H1 (cell line): ENCODE results near the gene SPRN. TPM values are rescaled to one million over a fixed set of nuclear protein-coding genes. Genes with fewer than 3 reads are reported as not detected.

Source experiments
- CTCF ChIA-PET: fragments of 300-600 bp; sonication (Branson Sonifier 250); formaldehyde crosslinking; loops from one replicate; lab custom pipeline; 2021; ENCODE audit not compliant: partially characterized antibody; lab: Charles Lee
- POLR2A ChIA-PET: fragments of 300-600 bp; sonication (Branson Sonifier 250); formaldehyde crosslinking; loops from one replicate; lab custom pipeline; 2021; ENCODE audit warnings: inconsistent platforms; ENCODE audit not compliant: partially characterized antibody; lab: Charles Lee
- DNase-seq, 2 experiments: peaks; one replicate each; pipeline versions ENCODE4 v3.0.0 to v3.0.0-alpha.2; 2010 to 2022; ENCODE audit warnings: low spot score in 2 of 2, low read depth in 1 of 2, mixed read lengths in 1 of 2
- FAIRE-seq: peaks from 2 replicates; lab custom pipeline; 2011; peaks lifted over from hg19 to GRCh38; lab: Jason Lieb, UNC
- H2AFZ ChIP-seq: 2 replicates; pipeline ENCODE4 v1.8.1; 2012; ENCODE audit warnings: low read length, inconsistent platforms
- H2AK5ac ChIP-seq: 2 replicates; pipeline ENCODE4 v1.6.1; 2013; ENCODE audit warnings: low read depth, low read length
- H2BK120ac ChIP-seq: replicated peaks from 2 replicates; pipeline ENCODE3; 2013; ENCODE audit warnings: low read depth, low read length, inconsistent platforms
- H2BK12ac ChIP-seq: 2 replicates; pipeline ENCODE4 v1.6.1; 2013; ENCODE audit warnings: low read depth, low read length
- H2BK15ac ChIP-seq: 2 replicates; pipeline ENCODE4 v1.6.1; 2013; ENCODE audit warnings: low read length
- H2BK20ac ChIP-seq: 2 replicates; pipeline ENCODE4 v1.6.1; 2013; ENCODE audit warnings: low read length
- H2BK5ac ChIP-seq: 2 replicates; pipeline ENCODE4 v1.6.1; 2013; ENCODE audit warnings: low read depth, low read length
- H3K14ac ChIP-seq: 2 replicates; pipeline ENCODE4 v1.6.1; 2013; ENCODE audit warnings: inconsistent platforms; ENCODE audit not compliant: insufficient read length
- H3K18ac ChIP-seq: 2 replicates; pipeline ENCODE4 v1.6.1; 2013; ENCODE audit warnings: low read length; ENCODE audit errors: extremely low read depth
- H3K23ac ChIP-seq: 2 replicates; pipeline ENCODE4 v1.6.1; 2013; ENCODE audit warnings: inconsistent platforms; ENCODE audit not compliant: insufficient read length
- H3K23me2 ChIP-seq: 2 replicates; pipeline ENCODE4 v1.6.1; 2013; ENCODE audit warnings: low read depth, low read length
- H3K27ac ChIP-seq: 2 replicates; pipeline ENCODE4 v1.6.1; 2011; ENCODE audit warnings: low read depth, low read length, inconsistent platforms
- H3K27me3 ChIP-seq, 4 experiments: replicated peaks in 1 of 4; 1 replicate in 1 of 4; 2 replicates in 3 of 4; pipeline versions ENCODE4 v1.6.1 to v1.8.1; 2011 to 2013; ENCODE audit warnings: low read length in 3 of 4, mild to moderate bottlenecking in 3 of 4, inconsistent platforms in 2 of 4, mixed read lengths in 2 of 4, moderate library complexity in 1 of 4; ENCODE audit not compliant: control insufficient read depth in 3 of 4, insufficient read depth in 3 of 4; ENCODE audit errors: extremely low read depth in 1 of 4
- H3K36me3 ChIP-seq, 4 experiments: 2 replicates each; pipeline versions ENCODE4 v1.6.1 to v1.8.1; 2011 to 2013; ENCODE audit warnings: mild to moderate bottlenecking in 4 of 4, low read length in 3 of 4, moderate library complexity in 2 of 4, control low read depth in 1 of 4, inconsistent platforms in 1 of 4; ENCODE audit not compliant: insufficient read depth in 4 of 4, control insufficient read depth in 2 of 4
- H3K4ac ChIP-seq: replicated peaks from 2 replicates; pipeline ENCODE3; 2013; ENCODE audit warnings: low read length, low read depth, mixed read lengths, inconsistent platforms; ENCODE audit not compliant: insufficient read length
- H3K4me1 ChIP-seq, 4 experiments: replicated peaks in 1 of 4; 1 replicate in 1 of 4; 2 replicates in 3 of 4; pipeline versions ENCODE4 v1.6.1 to v1.8.1; 2011 to 2013; ENCODE audit warnings: low read length in 3 of 4, inconsistent platforms in 2 of 4, mixed read lengths in 1 of 4; ENCODE audit not compliant: insufficient read depth in 4 of 4, control insufficient read depth in 3 of 4
- H3K4me2 ChIP-seq, 2 experiments: 2 replicates each; pipeline versions ENCODE4 v1.6.1 to v1.8.1; 2011 to 2013; ENCODE audit warnings: low read depth in 2 of 2, low read length in 2 of 2, control low read depth in 1 of 2, inconsistent platforms in 1 of 2, mild to moderate bottlenecking in 1 of 2; ENCODE audit not compliant: insufficient read depth in 1 of 2
- H3K4me3 ChIP-seq, 4 experiments: fragments of 200-600, 300-600 bp in 1 of 4; sonication (generic), shearing (Covaris generic), sonication (Bioruptor Twin) in 1 of 4; 2 replicates each; pipeline versions ENCODE4 v1.5.1 to v1.8.1; 2011 to 2016; ENCODE audit warnings: low read length in 4 of 4, low read depth in 3 of 4, control low read depth in 2 of 4, inconsistent platforms in 2 of 4, mild to moderate bottlenecking in 2 of 4, mixed read lengths in 1 of 4, moderate library complexity in 1 of 4; ENCODE audit not compliant: insufficient read depth in 2 of 4; ENCODE audit errors: extremely low read depth in 1 of 4
- H3K56ac ChIP-seq: replicated peaks from 2 replicates; pipeline ENCODE3; 2013; ENCODE audit warnings: low read depth, mild to moderate bottlenecking, mixed read lengths, low read length, inconsistent platforms; ENCODE audit not compliant: insufficient read length
- H3K79me1 ChIP-seq: 2 replicates; pipeline ENCODE4 v1.6.1; 2013; ENCODE audit warnings: low read depth, low read length, control low read depth
- H3K79me2 ChIP-seq, 2 experiments: 2 replicates each; pipeline versions ENCODE4 v1.6.1 to v1.8.1; 2012 to 2013; ENCODE audit warnings: low read length in 2 of 2, mild to moderate bottlenecking in 2 of 2, inconsistent platforms in 1 of 2; ENCODE audit not compliant: insufficient read depth in 2 of 2, control insufficient read depth in 1 of 2
- H3K9ac ChIP-seq, 4 experiments: replicated peaks in 1 of 4; 1 replicate in 1 of 4; 2 replicates in 3 of 4; pipeline versions ENCODE4 v1.6.1 to v1.8.1; 2011 to 2013; ENCODE audit warnings: low read depth in 3 of 4, low read length in 3 of 4, control low read depth in 2 of 4, mild to moderate bottlenecking in 2 of 4, moderate library complexity in 2 of 4, inconsistent platforms in 1 of 4; ENCODE audit errors: extremely low read depth in 1 of 4
- H3K9me3 ChIP-seq, 2 experiments: 2 replicates each; pipeline versions ENCODE4 v1.6.1 to v1.8.1; 2012 to 2013; ENCODE audit warnings: mild to moderate bottlenecking in 2 of 2, moderate library complexity in 2 of 2, control low read depth in 1 of 2, inconsistent platforms in 1 of 2, low read depth in 1 of 2, low read length in 1 of 2, mixed read lengths in 1 of 2; ENCODE audit not compliant: insufficient read depth in 2 of 2
- H4K20me1 ChIP-seq, 2 experiments: replicated peaks in 1 of 2; 2 replicates each; pipeline versions ENCODE3 to v1.8.1; 2011 to 2013; ENCODE audit warnings: inconsistent platforms in 2 of 2, low read length in 2 of 2, mild to moderate bottlenecking in 1 of 2; ENCODE audit not compliant: insufficient read depth in 2 of 2, control insufficient read depth in 1 of 2
- H4K5ac ChIP-seq: 2 replicates; pipeline ENCODE4 v1.6.1; 2013; ENCODE audit warnings: low read length, low read depth, mixed read lengths, inconsistent platforms; ENCODE audit not compliant: insufficient read length
- H4K8ac ChIP-seq: 2 replicates; pipeline ENCODE4 v1.8.0; 2013; ENCODE audit warnings: mild to moderate bottlenecking, moderate library complexity, low read length, inconsistent platforms; ENCODE audit not compliant: insufficient read depth; ENCODE audit errors: extremely low read depth
- H4K91ac ChIP-seq: replicated peaks from 2 replicates; pipeline ENCODE3; 2013; ENCODE audit warnings: low read length, mixed read lengths, inconsistent platforms; ENCODE audit not compliant: insufficient read length
- ASH2L ChIP-seq: fragments of 200-600, 300-600 bp; sonication (generic); IDR thresholded peaks from one replicate; pipeline ENCODE4 v1.7.1; 2017; ENCODE audit warnings: low read length
- KDM4A ChIP-seq: IDR thresholded peaks from one replicate; pipeline ENCODE4 v1.7.1; 2012; ENCODE audit warnings: low read depth, mild to moderate bottlenecking, moderate library complexity, low read length, inconsistent platforms; ENCODE audit not compliant: severe bottlenecking
- KDM5A ChIP-seq: fragments of 200-600 bp; IDR thresholded peaks from 2 replicates; pipeline ENCODE4 v1.7.1; 2012; ENCODE audit warnings: mild to moderate bottlenecking, low read length, inconsistent platforms, mixed read lengths
- PHF8 ChIP-seq: fragments of 200-600 bp; sonication (generic); conservative IDR thresholded peaks from 2 replicates; pipeline ENCODE4 v1.7.1; 2012; ENCODE audit warnings: low read depth, mild to moderate bottlenecking, inconsistent platforms, low read length, moderate library complexity
- TAF1 ChIP-seq: IDR thresholded peaks from 2 replicates; pipeline ENCODE4 v1.6.1; 2011; ENCODE audit warnings: mild to moderate bottlenecking, low read depth, low read length
- TBP ChIP-seq: IDR thresholded peaks from 2 replicates; pipeline ENCODE4 v1.6.1; 2011; ENCODE audit warnings: low read depth, low read length, improper control_type of control experiment
- TCF12 ChIP-seq: IDR thresholded peaks from 2 replicates; pipeline ENCODE4 v1.6.1; 2011; ENCODE audit warnings: low read depth, mild to moderate bottlenecking, low read length
- WGBS, 2 experiments: shearing (Covaris generic) in 1 of 2; methylation state at CpG; one replicate each; pipeline versions ENCODE4 v1.1.6 to v1.1.7; 2013 to 2015; ENCODE audit warnings: low lambda C conversion rate in 2 of 2, mixed read lengths in 2 of 2, inconsistent platforms in 1 of 2, low coverage in 1 of 2, missing lambda C conversion rate in 1 of 2; ENCODE audit not compliant: insufficient replicate concordance in 2 of 2, insufficient coverage in 1 of 2, insufficient read length in 1 of 2; ENCODE audit errors: extremely low coverage in 1 of 2, missing lambda C conversion rate in 1 of 2; 5-methylcytosine and 5-hydroxymethylcytosine counted together
- polyA plus RNA-seq, 7 experiments: library from polyadenylated mRNA; depleted of rRNA in 3 of 7; stranded (reverse) in 5 of 7; unstranded in 2 of 7; fragments of >200 nt in 5 of 7; fragments of 200-250 nt in 2 of 7; gene quantifications; 1 replicate in 5 of 7; 2 replicates in 1 of 7; 4 replicates in 1 of 7; pipeline versions ENCODE4 v1.2.1 to v1.2.3, GENCODE V29; 2011 to 2013; ENCODE audit warnings: missing spikeins in 2 of 7, mixed read lengths in 2 of 7
- total RNA-seq: library from RNA; stranded (reverse); fragmentation: NEBNext Ultra II Directional; extraction: Animal tissue kit (Norgen Biotek cat#: 25700); gene quantifications from 2 replicates; pipeline ENCODE4 v1.2.1, GENCODE V29; 2021

Gene SPRN
- total and polyA plus RNA-seq, 2 of the 8 experiments (the other 6 are each of a cell fraction or from before 2014, with no cell fraction given): 0.23 to 0.24 TPM

- peak within 1 kb of the TSS; percentile 16 for H3K56ac ChIP-seq
- 0 out of 2 replicates have a peak within 1 kb of the TSS, but pooled peaks have one; percentile 9 for H2BK12ac ChIP-seq
- no peak within 1 kb of the TSS for H4K91ac ChIP-seq
- H3K4me2 ChIP-seq: peak within 1 kb of the TSS; percentile 87 to 100
- peak within 1 kb of the TSS; percentile 72 to 82 (median 72) for H3K4me3 ChIP-seq
- 4% methylated on average over 32 of the region's 78 CpGs; no CpG with 5 or more reads in 1 of the 2 experiments for WGBS, 2 experiments
- peaks cover 0 to 3% (median under 1%) of the 10 kb centered on the region in 4 experiments; a peak in 4 of 7 replicates for H3K4me1 ChIP-seq
- H3K9me3 ChIP-seq: no peaks in the 10 kb centered on the region
- no peaks in the 10 kb centered on the region for H3K36me3 ChIP-seq
- peaks cover 15% of the 10 kb centered on the region; the same call in 1 of the 2 replicates for H3K23me2 ChIP-seq
- no peak within 1 kb of the TSS for H3K14ac ChIP-seq
- no peak within 1 kb of the TSS for H4K5ac ChIP-seq
- H2BK20ac ChIP-seq: no peak within 1 kb of the TSS
- H2AFZ ChIP-seq: peak within 1 kb of the TSS; percentile 84
- peak; percentile 44 for TF ChIP-seq KDM4A
- TF ChIP-seq ASH2L: peak; percentile 30
- TF ChIP-seq KDM5A: no peak
- no peak for TF ChIP-seq TCF12
- TF ChIP-seq TBP: peak; percentile 30; the same call in 1 of the 2 replicates
- TF ChIP-seq TAF1: peak; percentile 64
- 0 out of 2 replicates have a peak, but pooled peaks have one; percentile 44 for TF ChIP-seq PHF8
- ChIA-PET POLR2A (interaction anchor here (0.6 to 3.3 kb wide), 5 partner anchors 13 to 44 kb away, joined by 3 to 25 read pairs (median 9); partner anchors contain the start of genes MTG1 and PRAP1), CTCF (no interaction called here)
- no peak within 1 kb of the TSS; the same call in 1 of the 2 replicates for H2BK5ac ChIP-seq
- H3K79me2 ChIP-seq: no peaks in the 10 kb centered on the region
- no peaks in the 10 kb centered on the region for H3K79me1 ChIP-seq
- H3K18ac ChIP-seq: peak within 1 kb of the TSS; percentile 48
- H2AK5ac ChIP-seq: no peak within 1 kb of the TSS
- H2BK120ac ChIP-seq: no peak within 1 kb of the TSS
- no peak within 1 kb of the TSS for H3K27ac ChIP-seq
- H2BK15ac ChIP-seq: peak within 1 kb of the TSS; percentile 61; the same call in 1 of the 2 replicates
- H3K9ac ChIP-seq: peak within 1 kb of the TSS in 2 of 4 experiments; percentile 19 to 59; a peak in 3 of 7 replicates
- peaks cover 8 to 48% (median 29%) of the 10 kb centered on the region in 4 experiments for H3K27me3 ChIP-seq
- FAIRE-seq: no peak
- DNase-seq: peak in 1 of 2 experiments; percentile 76
- H4K20me1 ChIP-seq: peaks cover 0 to 4% of the 10 kb centered on the region in 2 experiments
- H3K23ac ChIP-seq: no peak within 1 kb of the TSS
- no peak within 1 kb of the TSS for H3K4ac ChIP-seq
- H4K8ac ChIP-seq: peak within 1 kb of the TSS; percentile 80
Measured at GRCh38 chr10:133379152-133379800, 45.1 kb downstream of the SPRN start, which contains the start of gene PAOX. Gene PAOX, plus strand, starts transcription at chr10:133379262. Its CDS starts 55 bp downstream, at chr10:133379317.
